Common myeloid progenitor, CD34-positive (primary cell): ENCODE data around the gene ROR1.

Source experiments
- CTCF ChIA-PET: fragments of 350-600 bp; sonication (Branson Sonifier 250); formaldehyde crosslinking; loops from one replicate; lab custom pipeline; 2021; ENCODE audit warnings: antibody characterized with exemption; lab: Charles Lee
- POLR2A ChIA-PET: fragments of 350-600 bp; sonication (Branson Sonifier 250); formaldehyde crosslinking; loops from one replicate; lab custom pipeline; 2021; ENCODE audit warnings: antibody characterized with exemption; lab: Charles Lee
- DNase-seq, 3 donors: peaks; one replicate each; pipeline versions ENCODE4 v3.0.0 to v3.0.0-alpha.2; 2013
- H3K27ac ChIP-seq, 2 experiments: 1 replicate in 1 of 2; 2 replicates in 1 of 2; pipeline ENCODE4 v1.7.0; 2013; ENCODE audit warnings: inconsistent platforms in 2 of 2, low read length in 2 of 2, mild to moderate bottlenecking in 2 of 2, low read depth in 1 of 2, moderate library complexity in 1 of 2; ENCODE audit not compliant: severe bottlenecking in 2 of 2, insufficient read depth in 1 of 2, poor library complexity in 1 of 2
- H3K27me3 ChIP-seq, 5 experiments: replicated peaks in 2 of 5; 1 replicate in 3 of 5; 2 replicates in 2 of 5; pipeline versions ENCODE4 v1.6.1 to v1.7.0; 2013; ENCODE audit warnings: low read length in 4 of 5, mild to moderate bottlenecking in 2 of 5, moderate library complexity in 2 of 5, inconsistent platforms in 1 of 5; ENCODE audit not compliant: insufficient read depth in 5 of 5, control insufficient read depth in 4 of 5
- H3K36me3 ChIP-seq, 4 experiments: 1 replicate in 2 of 4; 2 replicates in 2 of 4; pipeline versions ENCODE4 v1.6.1 to v1.7.0; 2013; ENCODE audit warnings: low read length in 3 of 4, control low read depth in 1 of 4, mild to moderate bottlenecking in 1 of 4; ENCODE audit not compliant: control insufficient read depth in 4 of 4, insufficient read depth in 4 of 4
- H3K4me1 ChIP-seq, 4 experiments: 1 replicate in 3 of 4; 2 replicates in 1 of 4; pipeline versions ENCODE4 v1.6.1 to v1.7.1; 2013; ENCODE audit warnings: low read length in 3 of 4, mild to moderate bottlenecking in 3 of 4, control low read depth in 1 of 4, inconsistent platforms in 1 of 4, moderate library complexity in 1 of 4; ENCODE audit not compliant: control insufficient read depth in 4 of 4, insufficient read depth in 4 of 4; ENCODE audit errors: control extremely low read depth in 1 of 4
- H3K4me3 ChIP-seq, 7 experiments: 1 replicate in 4 of 7; 2 replicates in 3 of 7; pipeline versions ENCODE4 v1.5.1 to v1.7.0; 2013; ENCODE audit warnings: mild to moderate bottlenecking in 7 of 7, low read length in 6 of 7, moderate library complexity in 6 of 7, inconsistent platforms in 2 of 7, low read depth in 2 of 7, control low read depth in 1 of 7; ENCODE audit not compliant: insufficient read depth in 4 of 7, control insufficient read depth in 1 of 7; ENCODE audit errors: extremely low read depth in 1 of 7
- H3K9me3 ChIP-seq, 5 experiments: 1 replicate in 4 of 5; 2 replicates in 1 of 5; pipeline versions ENCODE4 v1.6.1 to v1.7.1; 2013; ENCODE audit warnings: low read length in 4 of 5, mild to moderate bottlenecking in 2 of 5, inconsistent platforms in 1 of 5, low read depth in 1 of 5, moderate library complexity in 1 of 5; ENCODE audit not compliant: control insufficient read depth in 4 of 5, insufficient read depth in 2 of 5; ENCODE audit errors: control extremely low read depth in 1 of 5
- WGBS: methylation state at CpG from one replicate; pipeline ENCODE4 v1.1.5; 2013; ENCODE audit not compliant: insufficient coverage; 5-methylcytosine and 5-hydroxymethylcytosine counted together

Gene ROR1

GRCh38 chr1:63936276-63936675 is 162.5 kb downstream of the ROR1 start:
- Histone ChIP-seq H3K27me3 (no peaks in the 10 kb centered on the region), H3K36me3 (no peaks in the 10 kb centered on the region), H3K27ac (no peak overlapping the region), H3K9me3 (no peaks in the 10 kb centered on the region), H3K4me1 (peaks cover 8 to 27% (median 21%) of the 10 kb centered on the region in 4 experiments), H3K4me3 (no peak overlapping the region)
- CTCF ChIA-PET = interaction anchor here (0.7 to 4.2 kb wide), 5 partner anchors 13 to 320 kb away, joined by 3 to 24 read pairs (median 3); no protein-coding TSS in a partner anchor
- WGBS = no CpG with 5 or more reads among the region's 1 CpG
- no peak for DNase-seq
- POLR2A ChIA-PET = interaction anchor here (1.6 kb wide), 1 partner anchor 201 kb away, joined by 3 read pairs; no protein-coding TSS in a partner anchor

- H3K27ac ChIP-seq = no peak overlapping the region
- peaks cover 8 to 27% (median 21%) of the 10 kb centered on the region in 4 experiments for H3K4me1 ChIP-seq
- no peaks in the 10 kb centered on the region for H3K36me3 ChIP-seq
- POLR2A ChIA-PET = no interaction called here
- no CpG with 5 or more reads among the region's 2 CpGs for WGBS
- H3K27me3 ChIP-seq = no peaks in the 10 kb centered on the region
- H3K9me3 ChIP-seq = no peaks in the 10 kb centered on the region
- CTCF ChIA-PET = interaction anchor here (0.7 to 4.2 kb wide), 4 partner anchors 14 to 320 kb away, joined by 3 to 24 read pairs (median 4); no protein-coding TSS in a partner anchor
- no peak overlapping the region for H3K4me3 ChIP-seq
- no peak for DNase-seq
Observed at GRCh38 chr1:63936801-63937200, 163.0 kb downstream of the ROR1 start.

DNA sequence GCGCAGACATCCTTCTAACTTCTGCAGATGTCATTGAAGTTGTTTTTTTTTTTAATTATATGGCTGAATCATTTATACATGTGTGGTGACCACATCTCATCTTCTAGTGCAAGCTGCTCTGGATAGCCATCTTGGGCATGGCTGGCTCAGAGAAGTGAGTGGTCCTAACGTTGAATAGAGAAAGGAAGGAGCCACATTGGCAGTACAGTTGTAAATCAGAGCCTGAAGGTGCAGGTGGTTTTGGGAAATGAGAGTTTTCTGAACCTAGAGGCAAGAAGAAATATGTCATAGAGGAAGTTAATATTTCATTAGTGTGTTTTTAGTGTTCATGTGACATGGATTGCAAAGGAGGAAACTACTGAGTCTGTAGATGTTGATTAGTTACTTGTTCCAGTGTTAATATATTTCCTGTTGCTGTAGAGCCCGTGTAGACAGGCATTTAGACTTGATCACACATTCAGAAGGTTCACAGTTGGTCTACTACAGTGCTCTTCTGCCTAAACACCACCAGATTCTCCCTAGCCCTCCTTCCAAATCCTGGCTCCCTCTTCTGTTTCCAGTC is 163.7 kb downstream of the ROR1 start:
- H3K9me3 ChIP-seq = no peaks in the 10 kb centered on the region
- ChIA-PET CTCF (interaction anchor here (4.2 kb wide), 1 partner anchor 200 kb away, joined by 24 read pairs; no protein-coding TSS in a partner anchor), POLR2A (no interaction called here)
- WGBS = 0% methylated on average over 2 of the region's 3 CpGs
- DNase-seq = peak in 2 of 3 donors; percentile 70 to 84
- H3K27ac ChIP-seq = no peak overlapping the region
- no peaks in the 10 kb centered on the region for H3K36me3 ChIP-seq
- H3K4me1 ChIP-seq = peaks cover 8 to 27% (median 21%) of the 10 kb centered on the region in 4 experiments
- H3K27me3 ChIP-seq = no peaks in the 10 kb centered on the region
- H3K4me3 ChIP-seq = no peak overlapping the region

DNA sequence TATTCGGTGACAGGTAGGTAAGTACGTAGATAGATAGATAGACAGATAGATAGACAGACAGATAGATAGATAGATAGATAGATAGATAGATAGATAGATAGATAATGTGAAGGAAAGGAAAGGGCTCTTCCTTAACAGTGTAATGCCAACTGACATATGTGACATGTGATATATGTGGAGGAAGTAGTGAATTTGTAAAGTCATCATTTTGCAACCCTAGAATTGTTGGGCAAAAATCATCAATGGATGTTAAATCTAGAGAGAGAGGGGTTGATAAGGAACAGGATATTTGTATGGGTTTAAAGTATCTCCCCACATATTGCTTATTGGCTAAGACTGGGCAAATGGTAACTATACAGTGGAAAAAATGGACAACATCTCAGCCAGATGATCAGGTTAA is 166.6 kb downstream of the ROR1 start:
- ChIA-PET POLR2A (no interaction called here), CTCF (interaction anchor here (0.7 kb wide), 1 partner anchor 197 kb away, joined by 3 read pairs; no protein-coding TSS in a partner anchor)
- Histone ChIP-seq H3K36me3 (no peaks in the 10 kb centered on the region), H3K27me3 (no peaks in the 10 kb centered on the region), H3K9me3 (no peaks in the 10 kb centered on the region), H3K27ac (no peak overlapping the region), H3K4me1 (peaks cover 6 to 22% (median 18%) of the 10 kb centered on the region in 4 experiments), H3K4me3 (no peak overlapping the region)
- DNase-seq = no peak
- 97% methylated on average over 2 of the region's 2 CpGs for WGBS

DNA sequence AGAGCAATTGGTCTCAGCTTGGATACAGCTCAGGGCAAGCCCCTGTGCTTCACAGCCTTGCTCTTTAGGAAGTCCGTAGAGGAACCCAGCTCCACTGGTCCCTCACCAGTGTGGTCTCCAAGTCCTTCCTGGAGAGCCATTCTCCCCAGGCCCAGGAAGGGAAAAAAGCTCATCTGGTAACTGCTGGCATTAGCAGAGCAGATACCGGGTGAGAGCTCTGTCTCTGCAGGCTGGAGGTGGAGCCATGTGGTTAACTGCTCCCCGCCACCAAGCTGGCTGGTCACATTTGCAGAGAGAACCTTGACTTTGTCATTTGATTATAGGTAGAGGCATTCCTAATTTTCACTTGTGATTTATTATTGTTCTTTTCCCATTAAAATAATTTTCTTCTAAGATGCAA is 169.6 kb downstream of the ROR1 start:
- Histone ChIP-seq H3K27me3 (no peaks in the 10 kb centered on the region), H3K4me3 (no peak overlapping the region), H3K9me3 (no peaks in the 10 kb centered on the region), H3K36me3 (no peaks in the 10 kb centered on the region), H3K4me1 (peaks cover 0 to 4% (median under 1%) of the 10 kb centered on the region in 4 experiments), H3K27ac (no peak overlapping the region)
- ChIA-PET CTCF (interaction anchor here (1.0 to 1.6 kb wide), 5 partner anchors 8 to 299 kb away, joined by 3 to 5 read pairs (median 3); no protein-coding TSS in a partner anchor), POLR2A (no interaction called here)
- DNase-seq = no peak
- WGBS = 68% methylated on average over 3 of the region's 3 CpGs

DNA sequence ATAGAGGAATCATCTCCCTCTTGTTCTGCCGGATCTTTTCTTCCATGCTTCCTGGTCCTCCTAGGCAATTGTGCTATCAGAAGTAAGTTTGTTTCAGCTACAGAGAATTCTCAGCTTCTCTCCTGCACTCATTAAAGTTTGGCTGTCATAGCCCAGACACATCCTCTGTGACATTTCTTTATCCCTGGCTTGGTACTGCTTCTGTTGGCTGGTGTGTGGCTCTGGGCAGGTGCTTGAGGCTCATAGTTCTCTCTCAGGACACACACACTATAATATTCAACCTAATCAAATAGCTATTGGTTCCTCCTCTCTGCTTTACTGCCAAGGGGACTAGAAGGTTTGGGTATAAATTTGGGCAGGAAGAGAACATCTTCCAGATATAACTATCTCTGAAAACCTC is 172.1 kb downstream of the ROR1 start:
- no peak for DNase-seq
- Histone ChIP-seq H3K4me3 (no peak overlapping the region), H3K4me1 (peaks cover 0 to 4% (median 0%) of the 10 kb centered on the region in 4 experiments), H3K36me3 (no peaks in the 10 kb centered on the region), H3K9me3 (no peaks in the 10 kb centered on the region), H3K27ac (no peak overlapping the region), H3K27me3 (no peaks in the 10 kb centered on the region)
- POLR2A ChIA-PET = no interaction called here
- 90% methylated on average over 1 of the region's 1 CpG for WGBS
- CTCF ChIA-PET = no interaction called here

DNA sequence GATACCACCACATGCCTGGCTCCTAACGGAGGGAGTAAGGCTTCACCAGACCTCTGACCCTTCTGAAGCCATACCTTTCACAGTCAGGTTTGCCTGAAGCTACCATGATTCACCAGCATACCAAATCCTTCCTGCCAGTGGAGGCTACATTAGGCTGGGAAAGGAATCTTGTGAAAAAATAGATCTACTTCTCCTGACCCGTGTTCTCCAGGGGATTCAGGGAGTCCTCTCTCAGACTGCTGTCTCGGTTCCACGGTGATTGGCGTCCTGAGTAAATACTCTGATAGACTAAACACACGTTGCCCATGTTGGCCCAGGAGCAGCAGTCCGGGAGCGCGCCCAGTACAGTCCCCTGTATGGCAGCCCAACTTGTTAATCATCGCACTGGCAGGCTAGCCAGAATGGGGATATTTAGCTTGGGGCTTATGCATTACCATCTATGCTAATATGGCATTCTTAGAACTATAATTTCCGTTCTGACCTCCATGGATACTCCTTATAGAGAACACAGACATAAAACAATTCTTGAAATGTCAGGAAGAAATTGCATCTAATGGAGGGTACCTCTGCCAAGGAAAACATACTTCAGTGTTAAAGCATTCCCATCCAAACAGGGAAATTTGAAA is 173.2 kb downstream of the ROR1 start:
- DNase-seq = no peak
- H3K4me3 ChIP-seq = no peak overlapping the region
- no peaks in the 10 kb centered on the region for H3K27me3 ChIP-seq
- no peak overlapping the region for H3K27ac ChIP-seq
- H3K36me3 ChIP-seq = no peaks in the 10 kb centered on the region
- CTCF ChIA-PET = no interaction called here
- POLR2A ChIA-PET = no interaction called here
- H3K4me1 ChIP-seq = peaks cover 0 to 4% (median 0%) of the 10 kb centered on the region in 4 experiments
- no peaks in the 10 kb centered on the region for H3K9me3 ChIP-seq
- 93% methylated on average over 11 of the region's 11 CpGs for WGBS
